PC-3 (cell line): Measurements from ENCODE around the gene KIF25.

Experiments
- CTCF ChIP-seq: fragments of 300-600 bp; sonication (generic); conservative IDR thresholded peaks from 2 replicates; pipeline ENCODE4 v1.5.1; 2017; ENCODE audit warnings: antibody characterized with exemption, low read depth, mild to moderate bottlenecking, low read length
- EZH2 ChIP-seq: fragments of 300-600 bp; sonication (generic); IDR thresholded peaks from one replicate; pipeline ENCODE4 v1.6.1; 2017; ENCODE audit warnings: antibody characterized with exemption, mild to moderate bottlenecking, low read length; ENCODE audit not compliant: unreplicated experiment
- EZH2phosphoT487 ChIP-seq: fragments of 300-600 bp; sonication (generic); IDR thresholded peaks from 2 replicates; pipeline ENCODE4 v1.6.1; 2018; ENCODE audit warnings: mild to moderate bottlenecking, antibody characterized with exemption, low read length, borderline replicate concordance

GRCh38 chr6:167990016-167990945 lies 7.2 kb upstream of the KIF25 start:
- TF ChIP-seq CTCF (no peak), EZH2 (no peak), EZH2phosphoT487 (no peak)
